Measurements from ENCODE around the gene RARA.

Gene RARA

DNA sequence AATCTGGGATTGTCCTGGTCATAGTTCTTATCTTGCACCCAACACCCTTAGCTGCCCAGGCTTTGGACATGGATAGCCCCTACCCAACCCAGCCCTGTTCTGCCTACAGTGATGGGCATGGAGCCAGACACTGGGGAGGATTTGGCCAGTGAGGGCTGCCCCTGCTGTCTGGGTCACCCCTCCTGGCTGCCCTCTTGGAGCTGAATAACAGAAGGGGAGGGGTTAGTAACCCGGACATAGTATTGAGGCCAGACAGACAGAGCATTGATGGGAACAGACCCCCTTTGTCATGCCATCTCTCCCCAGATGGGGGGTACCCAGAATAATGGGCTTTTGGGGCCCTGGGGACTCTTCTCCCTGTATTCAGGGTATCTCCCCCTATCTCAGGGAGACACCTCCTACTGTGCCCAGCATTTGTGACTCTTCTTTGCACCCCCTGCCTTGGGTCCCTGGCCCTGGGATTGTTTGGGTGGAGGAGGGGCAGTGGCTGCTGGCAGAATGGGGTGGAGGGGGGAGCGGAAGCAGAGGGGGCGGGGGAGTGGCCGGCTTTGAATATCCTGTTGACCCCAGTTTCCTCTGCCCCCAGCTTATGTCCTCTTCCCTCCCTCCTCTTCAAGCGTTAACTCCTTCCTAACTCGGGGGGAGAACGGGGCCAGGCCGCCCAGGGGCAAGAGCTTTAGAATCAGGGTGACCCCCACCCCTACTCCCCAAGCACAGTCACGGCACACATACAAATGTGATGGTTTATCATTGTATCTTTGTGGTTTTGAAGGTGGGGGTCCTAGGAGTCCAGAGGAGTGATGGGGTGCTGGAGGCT lies 38.5 kb downstream of the RARA start:
- no peak for DNase-seq

DNA sequence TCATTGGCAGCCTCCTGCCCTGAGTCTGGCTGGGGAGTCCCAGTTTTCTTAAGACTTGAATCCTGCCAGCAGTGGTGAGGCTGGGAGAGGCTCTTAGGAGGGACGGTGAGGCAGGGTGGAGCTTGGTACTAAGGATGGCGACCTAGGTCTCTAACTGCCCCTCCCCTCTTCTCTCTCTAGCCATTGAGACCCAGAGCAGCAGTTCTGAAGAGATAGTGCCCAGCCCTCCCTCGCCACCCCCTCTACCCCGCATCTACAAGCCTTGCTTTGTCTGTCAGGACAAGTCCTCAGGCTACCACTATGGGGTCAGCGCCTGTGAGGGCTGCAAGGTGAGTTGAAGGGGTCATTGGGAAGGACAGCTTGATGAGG lies 39.1 kb downstream of the RARA start:
- DNase-seq: no peak

DNA sequence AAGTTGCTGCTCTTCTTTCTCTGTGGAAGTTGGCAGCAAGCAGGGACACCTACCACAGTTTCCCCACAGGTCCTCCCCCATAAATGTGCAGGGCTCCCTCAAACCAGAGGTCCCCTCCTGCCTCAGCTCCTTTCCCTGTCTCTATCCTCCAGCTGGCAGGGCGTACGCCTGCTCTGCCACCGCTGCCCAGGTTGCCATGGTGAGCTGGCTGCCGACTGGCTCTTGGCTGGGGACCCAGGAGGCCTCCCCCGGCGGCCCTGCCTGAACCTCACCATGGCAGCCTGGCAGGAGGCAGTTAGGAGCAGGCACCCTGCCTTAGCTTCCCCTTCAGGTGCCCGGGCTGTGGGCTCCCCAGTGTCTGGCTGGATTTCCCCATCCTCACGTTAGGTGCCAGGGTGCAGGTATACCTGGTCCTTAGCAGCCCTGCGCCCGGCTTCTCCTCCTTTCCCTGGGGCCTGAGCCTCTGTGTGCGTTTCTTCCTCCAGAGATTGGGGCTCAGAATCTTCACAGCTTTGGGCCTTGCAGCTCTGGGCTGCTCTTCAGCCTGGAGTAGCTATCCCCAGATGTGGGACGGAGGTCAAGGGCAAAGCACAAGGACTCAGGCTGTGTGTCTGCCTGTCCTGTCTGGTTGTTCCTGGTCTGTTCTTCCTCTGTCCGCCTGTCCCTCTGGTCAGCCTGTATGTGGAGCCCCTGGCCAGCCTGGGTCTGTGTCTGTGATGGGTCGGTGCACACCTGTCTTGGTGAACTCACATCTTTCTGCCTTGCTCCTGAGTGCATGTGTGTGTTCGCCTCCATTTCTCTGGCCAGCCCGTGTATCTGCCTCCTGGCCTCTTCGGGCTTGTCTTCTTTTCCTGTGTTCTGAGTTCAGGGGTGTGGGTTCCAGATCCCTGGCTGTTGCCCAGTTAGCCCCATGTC lies 39.8 kb downstream of the RARA start:
- no peak for DNase-seq

DNA sequence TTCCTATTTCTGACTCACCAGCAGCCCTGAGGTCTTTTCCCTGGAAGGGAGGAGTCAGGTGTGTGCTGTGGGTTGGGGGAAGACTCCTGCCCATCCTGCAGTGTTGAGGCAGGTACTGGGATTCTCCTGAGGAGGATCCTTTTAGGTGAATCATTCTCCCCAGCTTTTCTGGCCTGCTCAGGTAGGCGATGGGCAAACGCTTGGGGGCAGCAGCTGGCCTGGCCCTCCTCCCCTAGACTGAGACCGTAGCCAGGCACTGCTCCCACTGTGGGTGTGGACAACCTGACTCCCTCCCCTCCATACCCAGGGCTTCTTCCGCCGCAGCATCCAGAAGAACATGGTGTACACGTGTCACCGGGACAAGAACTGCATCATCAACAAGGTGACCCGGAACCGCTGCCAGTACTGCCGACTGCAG lies 40.5 kb downstream of the RARA start:
- no peak for DNase-seq

DNA sequence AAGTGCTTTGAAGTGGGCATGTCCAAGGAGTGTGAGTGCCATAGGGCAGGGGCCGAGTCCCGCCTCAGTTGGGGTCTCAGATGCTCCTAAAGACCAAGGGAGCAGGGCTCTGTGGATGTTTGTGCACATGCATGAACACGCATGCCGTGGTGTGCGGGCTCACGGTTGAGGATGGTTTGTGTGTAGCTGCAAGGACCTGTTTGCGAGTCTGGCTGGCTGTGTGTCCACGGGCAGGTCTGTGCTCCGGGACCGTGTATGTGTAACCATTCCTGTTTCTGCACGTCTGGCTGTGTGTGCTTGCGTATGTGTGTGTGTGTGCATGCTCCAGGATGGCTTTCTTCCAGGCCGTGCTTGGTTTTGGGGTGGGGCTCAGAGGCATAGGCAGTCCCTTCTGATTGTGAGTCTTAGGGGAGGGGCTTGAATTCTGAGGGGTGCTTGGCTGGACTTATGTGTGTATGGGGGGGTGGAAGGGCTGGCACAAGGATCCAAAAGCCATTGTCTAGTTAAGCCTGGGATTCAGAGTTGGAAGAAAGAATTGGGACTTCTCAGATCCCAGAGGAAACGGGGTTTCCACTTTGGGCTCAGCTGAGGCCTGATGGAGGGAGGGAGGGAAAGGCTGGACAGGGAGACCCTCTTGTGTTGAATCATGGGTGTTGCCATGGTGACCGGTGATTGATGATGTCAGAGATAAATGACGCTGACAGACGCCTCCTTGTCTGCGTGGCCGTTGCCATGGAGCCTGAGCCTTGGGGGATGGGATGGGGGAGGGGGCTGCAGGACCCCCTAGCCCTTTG lies 41.1 kb downstream of the RARA start:
- no peak for DNase-seq

DNA sequence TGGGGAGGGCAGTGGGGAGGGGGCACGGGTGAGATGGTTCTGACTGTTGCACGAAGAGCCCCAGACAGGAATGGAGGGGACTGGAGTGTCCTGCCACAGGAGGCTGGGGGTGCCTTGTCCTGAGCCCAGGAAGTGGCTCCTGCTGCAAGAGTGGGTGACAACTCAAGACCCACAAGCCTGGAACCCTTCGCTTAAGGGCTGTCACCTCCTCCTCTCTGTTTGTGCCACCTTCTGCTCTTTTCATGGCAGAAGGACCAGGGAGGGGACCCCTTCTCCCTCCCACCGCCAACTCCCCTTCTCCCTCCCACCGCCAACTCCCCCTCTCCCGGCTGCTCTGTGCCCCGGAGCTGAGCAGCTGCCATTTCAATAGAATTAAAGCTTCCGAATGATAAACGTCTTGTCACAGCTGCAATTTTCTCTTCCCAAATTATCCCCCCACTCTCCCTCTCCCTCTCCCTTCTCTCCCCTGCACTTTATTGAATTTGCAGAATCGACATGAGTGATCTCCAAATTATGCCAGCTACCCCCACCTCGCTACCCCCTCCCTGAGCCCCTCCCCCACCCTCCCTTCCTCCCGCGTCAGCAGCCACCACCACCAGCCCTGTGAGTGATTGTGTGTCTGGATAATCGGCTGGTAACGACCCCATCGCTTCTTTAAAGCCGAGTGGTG lies 41.8 kb downstream of the RARA start:
- no peak for DNase-seq

DNA sequence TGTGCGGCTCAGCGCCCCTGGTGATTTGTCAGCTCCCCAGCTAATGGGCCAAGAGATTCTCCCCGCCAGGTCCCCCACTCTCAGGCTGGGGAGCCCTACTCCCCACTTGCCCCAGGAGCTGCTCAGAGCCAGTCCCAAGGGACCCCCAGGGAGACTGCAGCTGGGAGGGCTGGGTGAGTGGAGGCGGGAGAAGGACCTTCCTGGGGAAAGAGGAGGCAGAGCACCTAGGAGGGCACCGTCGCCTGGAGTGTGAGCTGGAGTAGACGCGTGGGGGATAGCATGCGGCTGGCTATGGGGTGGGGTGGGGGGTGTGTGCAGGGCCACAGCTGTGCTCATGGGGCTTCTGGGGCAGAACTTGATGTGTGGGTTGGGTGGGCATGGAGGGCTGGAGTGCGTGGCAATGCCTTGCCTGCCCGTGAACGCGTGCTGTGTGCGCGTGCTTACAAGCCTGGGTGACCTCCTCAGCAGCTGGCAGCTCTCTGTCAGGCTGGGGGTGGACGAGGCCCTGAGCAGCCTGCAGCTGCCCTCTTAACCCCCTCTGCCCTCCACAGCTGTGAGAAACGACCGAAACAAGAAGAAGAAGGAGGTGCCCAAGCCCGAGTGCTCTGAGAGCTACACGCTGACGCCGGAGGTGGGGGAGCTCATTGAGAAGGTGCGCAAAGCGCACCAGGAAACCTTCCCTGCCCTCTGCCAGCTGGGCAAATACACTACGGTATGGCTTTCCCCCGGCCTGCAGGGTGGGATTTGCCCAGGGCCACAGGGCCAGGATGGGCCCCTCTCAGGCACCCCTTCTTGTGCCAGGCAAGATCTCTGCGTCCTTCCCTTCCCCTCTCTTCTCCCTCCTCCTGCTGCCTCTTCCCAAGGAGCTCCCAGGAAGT lies 42.6 kb downstream of the RARA start:
- no peak for DNase-seq

DNA sequence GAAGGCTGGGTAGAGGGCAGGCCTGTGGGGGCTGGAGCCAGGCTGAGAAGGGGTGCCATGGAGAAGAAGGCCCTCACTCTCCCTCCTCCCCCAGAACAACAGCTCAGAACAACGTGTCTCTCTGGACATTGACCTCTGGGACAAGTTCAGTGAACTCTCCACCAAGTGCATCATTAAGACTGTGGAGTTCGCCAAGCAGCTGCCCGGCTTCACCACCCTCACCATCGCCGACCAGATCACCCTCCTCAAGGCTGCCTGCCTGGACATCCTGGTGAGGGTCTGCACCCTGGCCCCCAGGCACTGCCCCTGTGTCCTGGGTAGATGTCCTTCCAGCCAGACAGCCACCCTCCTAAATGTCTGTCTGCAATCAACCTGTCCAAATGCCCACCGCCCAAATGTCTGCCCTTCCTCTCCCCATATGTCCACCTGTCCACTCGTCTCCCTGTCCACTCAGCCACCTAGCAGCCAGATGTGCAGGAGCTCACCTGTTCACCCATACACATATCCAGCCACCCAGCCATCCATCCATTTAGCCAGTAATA lies 43.3 kb downstream of the RARA start:
- DNase-seq: no peak

DNA sequence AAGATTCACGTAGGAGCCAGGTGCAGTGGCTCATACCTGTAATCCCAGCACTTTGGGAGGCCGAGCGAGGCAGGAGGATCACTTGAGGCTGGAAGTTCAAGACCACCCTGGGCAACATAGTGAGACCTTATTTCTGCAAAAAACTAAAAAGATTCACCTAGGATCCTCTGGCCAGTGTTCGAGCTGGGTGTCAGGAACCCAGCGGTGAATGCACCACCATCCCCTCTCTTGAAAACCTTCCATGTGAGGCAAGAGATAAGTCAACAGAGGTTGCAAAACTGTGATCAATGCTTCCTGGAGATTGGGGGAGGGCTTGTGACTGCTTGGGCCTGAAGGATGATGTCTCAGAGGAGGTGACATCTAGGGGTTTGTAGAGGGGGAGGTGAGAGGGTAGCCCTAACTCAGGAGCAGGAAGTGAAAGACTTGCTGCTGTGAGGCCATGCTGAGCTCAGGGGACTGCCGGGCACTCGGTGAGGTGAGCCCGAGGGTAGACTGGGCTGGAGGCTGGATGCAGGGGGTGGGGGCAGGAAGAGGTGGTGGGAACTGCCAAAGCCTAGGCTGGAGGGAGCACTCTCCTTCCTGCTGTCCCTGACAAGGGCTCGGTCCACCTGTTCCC lies 43.9 kb downstream of the RARA start:
- DNase-seq: no peak

DNA sequence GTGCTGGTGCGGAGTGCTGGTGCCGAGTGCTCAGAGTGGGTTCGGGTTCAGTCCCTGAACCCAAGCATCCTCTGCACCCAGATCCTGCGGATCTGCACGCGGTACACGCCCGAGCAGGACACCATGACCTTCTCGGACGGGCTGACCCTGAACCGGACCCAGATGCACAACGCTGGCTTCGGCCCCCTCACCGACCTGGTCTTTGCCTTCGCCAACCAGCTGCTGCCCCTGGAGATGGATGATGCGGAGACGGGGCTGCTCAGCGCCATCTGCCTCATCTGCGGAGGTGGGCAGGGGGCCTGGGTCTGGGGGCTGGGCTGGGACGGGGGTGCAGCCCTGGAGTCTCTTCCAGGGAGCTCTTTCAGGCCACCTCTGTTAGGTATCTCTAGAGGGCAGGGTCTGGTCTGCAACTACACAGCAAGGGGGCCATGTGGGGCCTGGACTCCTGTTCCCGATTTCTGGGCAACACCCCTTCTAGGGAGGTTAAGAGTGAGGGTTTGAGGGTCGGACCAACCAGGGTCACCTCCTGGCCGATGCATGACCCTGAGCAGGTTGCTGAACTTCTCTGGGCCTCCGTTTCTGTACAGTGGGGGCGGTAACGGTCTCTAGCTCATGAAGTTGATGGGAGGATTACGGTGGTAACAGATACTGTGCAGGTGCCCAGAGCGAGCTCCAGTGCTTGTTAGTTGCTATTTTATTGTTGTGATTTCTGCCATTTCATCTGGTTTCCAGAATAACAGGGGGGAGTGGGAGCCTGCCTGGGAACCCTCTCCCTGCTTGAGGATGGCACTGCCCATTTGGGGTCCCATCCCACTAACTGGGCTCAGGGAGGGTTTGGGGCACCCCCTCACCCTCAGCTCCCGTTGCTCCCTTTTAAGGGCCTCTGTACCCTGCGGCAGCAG lies 45.5 kb downstream of the RARA start:
- no peak for DNase-seq

DNA sequence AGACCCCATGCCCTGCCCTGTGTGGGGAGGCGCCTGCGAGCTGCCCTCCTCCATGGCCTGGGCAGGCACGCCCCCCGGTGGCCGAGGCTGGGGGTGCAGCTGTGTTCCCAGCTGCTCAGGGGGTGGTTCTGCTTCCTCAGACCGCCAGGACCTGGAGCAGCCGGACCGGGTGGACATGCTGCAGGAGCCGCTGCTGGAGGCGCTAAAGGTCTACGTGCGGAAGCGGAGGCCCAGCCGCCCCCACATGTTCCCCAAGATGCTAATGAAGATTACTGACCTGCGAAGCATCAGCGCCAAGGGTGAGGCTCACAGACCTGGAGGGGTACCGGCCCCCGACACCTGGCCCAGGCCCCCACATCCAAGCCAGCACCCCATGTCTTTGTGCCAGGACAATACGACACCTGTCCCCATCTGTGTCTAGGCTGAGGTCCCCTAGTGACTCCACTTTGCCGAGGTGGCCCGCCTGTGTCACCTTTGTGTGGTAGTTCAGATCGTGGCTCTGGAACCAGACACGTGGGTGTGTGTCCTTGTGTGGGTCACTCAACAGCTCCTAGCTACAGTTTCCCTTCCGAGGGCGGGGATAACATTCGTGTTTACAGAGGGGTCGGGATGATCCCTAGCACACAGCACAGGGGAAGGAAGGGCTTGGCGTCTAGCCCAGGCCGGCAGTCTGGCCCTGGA lies 46.3 kb downstream of the RARA start:
- DNase-seq: peak; percentile 66

DNA sequence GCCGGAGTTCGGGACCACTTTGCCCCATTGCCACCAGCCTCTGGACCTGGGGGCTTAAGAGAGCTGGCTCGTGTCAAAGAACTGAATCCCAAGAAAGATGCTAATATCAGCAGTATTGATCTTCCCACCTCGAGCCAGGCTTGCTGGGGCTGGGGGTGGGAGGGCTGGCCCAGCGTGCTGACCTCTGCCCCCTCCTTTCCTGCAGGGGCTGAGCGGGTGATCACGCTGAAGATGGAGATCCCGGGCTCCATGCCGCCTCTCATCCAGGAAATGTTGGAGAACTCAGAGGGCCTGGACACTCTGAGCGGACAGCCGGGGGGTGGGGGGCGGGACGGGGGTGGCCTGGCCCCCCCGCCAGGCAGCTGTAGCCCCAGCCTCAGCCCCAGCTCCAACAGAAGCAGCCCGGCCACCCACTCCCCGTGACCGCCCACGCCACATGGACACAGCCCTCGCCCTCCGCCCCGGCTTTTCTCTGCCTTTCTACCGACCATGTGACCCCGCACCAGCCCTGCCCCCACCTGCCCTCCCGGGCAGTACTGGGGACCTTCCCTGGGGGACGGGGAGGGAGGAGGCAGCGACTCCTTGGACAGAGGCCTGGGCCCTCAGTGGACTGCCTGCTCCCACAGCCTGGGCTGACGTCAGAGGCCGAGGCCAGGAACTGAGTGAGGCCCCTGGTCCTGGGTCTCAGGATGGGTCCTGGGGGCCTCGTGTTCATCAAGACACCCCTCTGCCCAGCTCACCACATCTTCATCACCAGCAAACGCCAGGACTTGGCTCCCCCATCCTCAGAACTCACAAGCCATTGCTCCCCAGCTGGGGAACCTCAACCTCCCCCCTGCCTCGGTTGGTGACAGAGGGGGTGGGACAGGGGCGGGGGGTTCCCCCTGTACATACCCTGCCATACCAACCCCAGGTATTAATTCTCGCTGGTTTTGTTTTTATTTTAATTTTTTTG lies 47.1 kb downstream of the RARA start:
- no peak for DNase-seq

DNA sequence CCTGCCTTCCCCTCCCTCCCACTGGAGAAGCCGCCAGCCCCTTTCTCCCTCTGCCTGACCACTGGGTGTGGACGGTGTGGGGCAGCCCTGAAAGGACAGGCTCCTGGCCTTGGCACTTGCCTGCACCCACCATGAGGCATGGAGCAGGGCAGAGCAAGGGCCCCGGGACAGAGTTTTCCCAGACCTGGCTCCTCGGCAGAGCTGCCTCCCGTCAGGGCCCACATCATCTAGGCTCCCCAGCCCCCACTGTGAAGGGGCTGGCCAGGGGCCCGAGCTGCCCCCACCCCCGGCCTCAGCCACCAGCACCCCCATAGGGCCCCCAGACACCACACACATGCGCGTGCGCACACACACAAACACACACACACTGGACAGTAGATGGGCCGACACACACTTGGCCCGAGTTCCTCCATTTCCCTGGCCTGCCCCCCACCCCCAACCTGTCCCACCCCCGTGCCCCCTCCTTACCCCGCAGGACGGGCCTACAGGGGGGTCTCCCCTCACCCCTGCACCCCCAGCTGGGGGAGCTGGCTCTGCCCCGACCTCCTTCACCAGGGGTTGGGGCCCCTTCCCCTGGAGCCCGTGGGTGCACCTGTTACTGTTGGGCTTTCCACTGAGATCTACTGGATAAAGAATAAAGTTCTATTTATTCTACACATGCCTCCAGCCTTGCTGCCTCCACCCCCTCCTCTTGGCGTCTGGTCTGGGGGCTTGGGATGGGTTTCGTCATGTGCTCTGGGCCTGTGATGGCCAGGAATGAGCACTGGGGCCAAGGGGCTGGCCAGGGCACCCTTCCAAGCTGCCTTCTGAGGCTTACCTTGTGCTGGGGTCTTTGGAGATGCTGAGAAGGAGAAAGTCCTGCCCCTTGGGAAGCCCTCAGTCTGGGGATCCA lies 48.3 kb downstream of the RARA start:
- DNase-seq: no peak

DNA sequence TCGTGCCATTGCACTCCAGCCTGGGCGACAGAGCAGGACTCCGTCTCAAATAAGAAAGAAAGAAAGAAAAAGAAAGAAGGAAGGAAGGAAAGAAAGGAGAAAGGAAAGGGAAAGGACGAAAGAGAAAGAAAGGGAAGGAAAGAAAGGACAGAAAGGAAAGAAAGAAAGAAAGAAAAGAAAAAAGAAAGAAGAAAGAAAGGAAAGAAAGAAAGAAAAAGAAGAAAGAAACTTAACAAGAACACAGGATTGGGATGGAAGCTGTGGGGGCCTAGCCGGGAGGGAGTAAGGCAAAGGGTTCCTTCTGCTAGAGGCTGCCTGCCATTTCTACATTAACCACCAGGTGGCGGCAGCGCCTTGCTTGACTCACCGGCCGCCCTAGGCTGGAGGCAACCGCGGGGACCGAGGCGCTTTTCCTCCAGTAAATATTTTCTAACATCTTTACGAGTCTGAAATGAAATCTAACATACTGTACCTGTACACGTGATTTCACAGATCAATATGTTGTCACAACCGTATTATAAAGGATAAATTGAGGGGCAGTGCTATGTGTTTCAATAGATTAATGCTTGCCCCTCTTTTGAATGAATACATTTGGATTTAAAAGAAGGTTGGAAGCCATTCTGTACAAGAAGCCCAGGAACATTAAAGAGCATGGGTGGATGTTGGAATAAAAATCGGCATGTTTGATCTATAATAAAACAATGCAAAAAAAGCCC lies 49.5 kb downstream of the RARA start:
- peak; percentile 83 for DNase-seq

DNA sequence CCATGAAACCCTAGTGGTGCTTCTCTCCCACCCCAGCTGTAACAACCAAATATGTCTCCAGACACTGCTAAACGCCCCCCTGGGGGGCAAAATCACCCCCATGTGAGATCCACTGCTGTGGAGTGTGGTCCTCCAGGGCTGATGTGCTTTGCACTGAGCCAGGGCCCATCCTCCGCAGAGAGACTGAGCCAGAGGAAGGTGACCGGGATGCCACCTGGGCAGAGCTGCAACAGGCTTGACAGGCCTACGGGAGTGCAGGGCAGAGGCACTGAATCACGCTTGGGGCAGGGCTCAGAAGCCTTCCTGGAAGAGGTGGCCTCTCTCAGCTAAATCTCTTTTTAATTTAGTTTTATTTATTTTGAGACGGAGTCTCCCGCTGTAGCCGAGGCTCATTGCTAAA lies 51.1 kb downstream of the RARA start:
- no peak for DNase-seq

All from activated CD4-positive, alpha-beta T cell treated with anti-CD3 and anti-CD28 coated beads for 1 hour (primary cell).